GM12878 (cell line): ENCODE data around the gene SFI1. TPM values are rescaled to one million over a fixed set of nuclear protein-coding genes. Genes with fewer than 3 reads are reported as not detected.

Experiments used
- ATF7 ChIP-seq: fragments of 450-650 bp; IDR thresholded peaks from 2 replicates; pipeline ENCODE4 v1.6.1; 2016; ENCODE audit warnings: low read depth, mild to moderate bottlenecking
- BHLHE40 ChIP-seq, 2 experiments: fragments of 450-650 bp in 1 of 2; IDR thresholded peaks; 2 replicates each; pipeline ENCODE4 v1.6.1; 2011 to 2017; ENCODE audit warnings: low read depth in 2 of 2, borderline replicate concordance in 1 of 2, improper control_type of control experiment in 1 of 2, low read length in 1 of 2, mild to moderate bottlenecking in 1 of 2
- CREB1 ChIP-seq: IDR thresholded peaks from 2 replicates; pipeline ENCODE4 v1.6.1; 2012; ENCODE audit warnings: low read depth, mild to moderate bottlenecking, inconsistent platforms
- CREM ChIP-seq: IDR thresholded peaks from 2 replicates; pipeline ENCODE4 v1.6.1; 2014; ENCODE audit warnings: antibody characterized with exemption, low read depth
- ESRRA ChIP-seq: IDR thresholded peaks from 2 replicates; pipeline ENCODE4 v1.6.1; 2012; ENCODE audit warnings: mild to moderate bottlenecking, low read length, improper control_type of control experiment
- FOXK2 ChIP-seq: fragments of 450-650 bp; IDR thresholded peaks from 2 replicates; pipeline ENCODE4 v1.6.1; 2017; ENCODE audit warnings: mild to moderate bottlenecking, moderate library complexity
- FOXM1 ChIP-seq: IDR thresholded peaks from 2 replicates; pipeline ENCODE4 v1.6.1; 2012; ENCODE audit warnings: low read depth, mild to moderate bottlenecking, inconsistent platforms, low read length, moderate library complexity
- HSF1 ChIP-seq: fragments of 150-350 bp; IDR thresholded peaks from 2 replicates; pipeline ENCODE4 v1.6.1; 2014; ENCODE audit warnings: mild to moderate bottlenecking, low read depth, low read length
- IKZF1 ChIP-seq: fragments of 450-650 bp; conservative IDR thresholded peaks from 2 replicates; pipeline ENCODE4 v1.6.1; 2017; ENCODE audit warnings: antibody characterized with exemption, mild to moderate bottlenecking
- JUND ChIP-seq: IDR thresholded peaks from 2 replicates; pipeline ENCODE4 v1.6.1; 2012; ENCODE audit warnings: low read depth, mild to moderate bottlenecking, low read length, improper control_type of control experiment, moderate library complexity
- KAT2A ChIP-seq: conservative IDR thresholded peaks from 2 replicates; pipeline ENCODE4 v1.6.1; 2011; ENCODE audit warnings: low read depth, low read length; ENCODE audit not compliant: control insufficient read depth
- MEF2A ChIP-seq: IDR thresholded peaks from 2 replicates; pipeline ENCODE4 v1.6.1; 2011; ENCODE audit warnings: low read depth, mild to moderate bottlenecking, low read length, moderate library complexity; ENCODE audit not compliant: insufficient read depth
- MLLT1 ChIP-seq: fragments of 450-650 bp; IDR thresholded peaks from 2 replicates; pipeline ENCODE4 v1.6.1; 2016; ENCODE audit warnings: mild to moderate bottlenecking
- NBN ChIP-seq: fragments of 450-650 bp; IDR thresholded peaks from 2 replicates; pipeline ENCODE4 v1.6.1; 2016
- PRDM15 ChIP-seq: fragments of 450-650 bp; formaldehyde crosslinking; IDR thresholded peaks from 2 replicates; pipeline ENCODE4 v1.4.0; 2020; ENCODE audit warnings: mild to moderate bottlenecking, moderate library complexity
- RAD21 ChIP-seq: IDR thresholded peaks from 2 replicates; pipeline ENCODE4 v1.6.1; 2011; ENCODE audit warnings: mild to moderate bottlenecking, low read depth, low read length, moderate library complexity; ENCODE audit not compliant: insufficient read depth
- RB1 ChIP-seq: fragments of 450-650 bp; formaldehyde crosslinking; IDR thresholded peaks from 2 replicates; pipeline ENCODE4 v1.6.1; 2017; ENCODE audit warnings: mild to moderate bottlenecking, borderline replicate concordance
- REST ChIP-seq: IDR thresholded peaks from 2 replicates; pipeline ENCODE4 v1.6.1; 2012; ENCODE audit warnings: mild to moderate bottlenecking, low read depth, low read length
- RUNX3 ChIP-seq: IDR thresholded peaks from 2 replicates; pipeline ENCODE4 v1.6.1; 2012; ENCODE audit warnings: low read length, inconsistent platforms
- SP1 ChIP-seq: IDR thresholded peaks from one replicate; pipeline ENCODE4 v1.6.1; 2011; ENCODE audit warnings: low read depth, low read length
- SREBF2 ChIP-seq: IDR thresholded peaks from 2 replicates; pipeline ENCODE4 v1.6.1; 2012; ENCODE audit warnings: mild to moderate bottlenecking, low read length
- TAF1 ChIP-seq: IDR thresholded peaks from 2 replicates; pipeline ENCODE4 v1.6.1; 2011; ENCODE audit warnings: mild to moderate bottlenecking, low read depth, low read length, borderline replicate concordance
- TCF12 ChIP-seq: IDR thresholded peaks from 2 replicates; pipeline ENCODE4 v1.6.1; 2011; ENCODE audit warnings: low read depth, mild to moderate bottlenecking, low read length
- polyA plus RNA-seq, 11 experiments: library from polyadenylated mRNA; depleted of rRNA in 4 of 11; unstranded in 6 of 11; stranded (reverse) in 5 of 11; fragments of >200 nt; fragmentation: Nextera tagmentation in 4 of 11; fragmentation: Illumina TruSeq in 1 of 11; extraction: Ambion mirVana in 4 of 11; extraction: Trizol in 1 of 11; gene quantifications; 1 replicate in 1 of 11; 2 replicates in 10 of 11; pipeline versions ENCODE4 v1.2.1 to v1.2.3, GENCODE V29; 2011 to 2016; ENCODE audit warnings: inconsistent platforms in 2 of 11, missing spikeins in 2 of 11, low read depth in 1 of 11
- total RNA-seq, 4 experiments: library from RNA; depleted of rRNA in 3 of 4; stranded (reverse); fragments of >200 nt in 3 of 4; fragmentation: Illumina TruSeq in 1 of 4; extraction: Trizol in 1 of 4; gene quantifications; 2 replicates each; pipeline versions ENCODE4 v1.2.1 to v1.2.3, GENCODE V29; 2013 to 2021

Gene SFI1
- total and polyA plus RNA-seq, 10 of the 15 experiments (the other 5 are each of a cell fraction or from before 2014, with no cell fraction given): 6.3 to 70.1 (median 30.4) TPM

GRCh38 chr22:31538815-31539214 lies 42.5 kb downstream of the SFI1 start (continued):
- TF ChIP-seq HSF1: no peak
- peak; percentile 94 for TF ChIP-seq IKZF1
- TF ChIP-seq SP1: peak; percentile 14
- no peak for TF ChIP-seq SREBF2
- TF ChIP-seq RUNX3: peak; percentile 49; the same call in 1 of the 2 replicates
- no peak for TF ChIP-seq RB1
- no peak for TF ChIP-seq TCF12
- peak; percentile 84 for TF ChIP-seq CREB1
- TF ChIP-seq BHLHE40 (IDR thresholded peaks at IDR 0.05; ENCODE audit: borderline replicate concordance in 1 of 2, low read depth in 2 of 2, low read length in 1 of 2): peak in 1 of 2 experiments; percentile 51; a peak in 3 of 4 replicates
- peak; percentile 51; the same call in 1 of the 2 replicates for TF ChIP-seq JUND
- no peak for TF ChIP-seq REST
- peak; percentile 97 for TF ChIP-seq ATF7
- peak; percentile 72; the same call in 1 of the 2 replicates for TF ChIP-seq FOXM1
- peak; percentile 80 for TF ChIP-seq NBN
- TF ChIP-seq TAF1: no peak
- no peak for TF ChIP-seq FOXK2
- TF ChIP-seq MLLT1: peak; percentile 45; the same call in 1 of the 2 replicates
- no peak for TF ChIP-seq RAD21
- peak; percentile 85 for TF ChIP-seq CREM
- 0 out of 2 replicates have a peak, but pooled peaks have one; percentile 22 for TF ChIP-seq MEF2A
- no peak for TF ChIP-seq ESRRA
- no peak for TF ChIP-seq PRDM15 (CRISPR knock-in tag)
- no peak for TF ChIP-seq KAT2A
